GM12878 (cell line): ENCODE data around the gene YIF1A. TPM values are rescaled to one million over a fixed set of nuclear protein-coding genes. Genes with fewer than 3 reads are reported as not detected.

Experiments used
- BCLAF1 ChIP-seq: fragments of 450-650 bp; IDR thresholded peaks from 2 replicates; pipeline ENCODE4 v1.6.1; 2017; ENCODE audit warnings: antibody characterized with exemption, mild to moderate bottlenecking, moderate library complexity
- BMI1 ChIP-seq: fragments of 450-650 bp; IDR thresholded peaks from 2 replicates; pipeline ENCODE4 v1.6.1; 2016; ENCODE audit warnings: mild to moderate bottlenecking, moderate library complexity, borderline replicate concordance
- CBX3 ChIP-seq: fragments of 200-600 bp; sonication (generic); IDR thresholded peaks from 2 replicates; pipeline ENCODE4 v1.6.1; 2016; ENCODE audit warnings: low read depth, borderline replicate concordance
- CHD4 ChIP-seq: fragments of 200-600 bp; sonication (generic); IDR thresholded peaks from 2 replicates; pipeline ENCODE4 v1.6.1; 2016; ENCODE audit warnings: mild to moderate bottlenecking
- CUX1 ChIP-seq: IDR thresholded peaks from 2 replicates; pipeline ENCODE4 v1.6.1; 2012; ENCODE audit warnings: improper control_type of control experiment, low read depth, low read length; ENCODE audit not compliant: insufficient replicate concordance
- EGR1 ChIP-seq, 2 experiments: IDR thresholded peaks; 1 replicate in 1 of 2; 2 replicates in 1 of 2; pipeline ENCODE4 v1.6.1; 2011 to 2012; ENCODE audit warnings: low read depth in 2 of 2, low read length in 2 of 2, borderline replicate concordance in 1 of 2, mild to moderate bottlenecking in 1 of 2, moderate library complexity in 1 of 2
- ELK1 ChIP-seq: IDR thresholded peaks from 2 replicates; pipeline ENCODE4 v1.6.1; 2012; ENCODE audit warnings: low read depth, low read length, improper control_type of control experiment
- HSF1 ChIP-seq: fragments of 150-350 bp; IDR thresholded peaks from 2 replicates; pipeline ENCODE4 v1.6.1; 2014; ENCODE audit warnings: mild to moderate bottlenecking, low read depth, low read length
- MYC ChIP-seq: IDR thresholded peaks from 2 replicates; pipeline ENCODE4 v1.6.1; 2011; ENCODE audit warnings: mild to moderate bottlenecking, low read length, moderate library complexity, inconsistent platforms; ENCODE audit not compliant: insufficient read depth, insufficient replicate concordance, insufficient read length, severe bottlenecking
- POLR2A ChIP-seq: IDR thresholded peaks from 2 replicates; pipeline ENCODE4 v1.6.1; 2011; ENCODE audit warnings: low read depth, mild to moderate bottlenecking, low read length
- POU2F2 ChIP-seq: IDR thresholded peaks from 3 replicates; pipeline ENCODE4 v1.6.1; 2011; ENCODE audit warnings: low read depth, mild to moderate bottlenecking, low read length, borderline replicate concordance
- RAD21 ChIP-seq: IDR thresholded peaks from 2 replicates; pipeline ENCODE4 v1.6.1; 2011; ENCODE audit warnings: mild to moderate bottlenecking, low read depth, low read length, moderate library complexity; ENCODE audit not compliant: insufficient read depth
- RB1 ChIP-seq: fragments of 450-650 bp; formaldehyde crosslinking; IDR thresholded peaks from 2 replicates; pipeline ENCODE4 v1.6.1; 2017; ENCODE audit warnings: mild to moderate bottlenecking, borderline replicate concordance
- SIX5 ChIP-seq: IDR thresholded peaks from 2 replicates; pipeline ENCODE4 v1.6.1; 2011; ENCODE audit warnings: mild to moderate bottlenecking, low read depth, low read length, moderate library complexity; ENCODE audit not compliant: severe bottlenecking
- SMAD1 ChIP-seq: fragments of 450-650 bp; IDR thresholded peaks from 2 replicates; pipeline ENCODE4 v1.6.1; 2018; ENCODE audit warnings: mild to moderate bottlenecking, low read depth; ENCODE audit not compliant: partially characterized antibody
- SREBF2 ChIP-seq: IDR thresholded peaks from 2 replicates; pipeline ENCODE4 v1.6.1; 2012; ENCODE audit warnings: mild to moderate bottlenecking, low read length
- SRF ChIP-seq, 2 experiments: IDR thresholded peaks; 2 replicates each; pipeline ENCODE4 v1.6.1; 2011; ENCODE audit warnings: low read depth in 2 of 2, low read length in 2 of 2, mild to moderate bottlenecking in 1 of 2, moderate library complexity in 1 of 2
- ZZZ3 ChIP-seq: IDR thresholded peaks from 2 replicates; pipeline ENCODE4 v1.6.1; 2011; ENCODE audit warnings: low read depth; ENCODE audit not compliant: control insufficient read depth, insufficient read length
- polyA plus RNA-seq, 11 experiments: library from polyadenylated mRNA; depleted of rRNA in 4 of 11; unstranded in 6 of 11; stranded (reverse) in 5 of 11; fragments of >200 nt; fragmentation: Nextera tagmentation in 4 of 11; fragmentation: Illumina TruSeq in 1 of 11; extraction: Ambion mirVana in 4 of 11; extraction: Trizol in 1 of 11; gene quantifications; 1 replicate in 1 of 11; 2 replicates in 10 of 11; pipeline versions ENCODE4 v1.2.1 to v1.2.3, GENCODE V29; 2011 to 2016; ENCODE audit warnings: inconsistent platforms in 2 of 11, missing spikeins in 2 of 11, low read depth in 1 of 11
- total RNA-seq, 4 experiments: library from RNA; depleted of rRNA in 3 of 4; stranded (reverse); fragments of >200 nt in 3 of 4; fragmentation: Illumina TruSeq in 1 of 4; extraction: Trizol in 1 of 4; gene quantifications; 2 replicates each; pipeline versions ENCODE4 v1.2.1 to v1.2.3, GENCODE V29; 2013 to 2021

YIF1A gene
- total and polyA plus RNA-seq, 10 of the 15 experiments (the other 5 are each of a cell fraction or from before 2014, with no cell fraction given) = 6.6 to 128 (median 71.7) TPM

GRCh38 chr11:66288671-66289547, at the start of gene YIF1A (continued):
- TF ChIP-seq SMAD1 (no peak), CUX1 (no peak), POLR2A (peak; percentile 90), MYC (peak; percentile 75), ZZZ3 (no peak), EGR1 (IDR thresholded peaks at IDR 0.05; ENCODE audit: borderline replicate concordance in 1 of 2, low read depth in 2 of 2, low read length in 2 of 2) (0 out of 3 replicates have a peak, but pooled peaks of 1 of the 2 experiments have one; percentile 0), RB1 (peak; percentile 60; the same call in 1 of the 2 replicates), BMI1 (no peak), HSF1 (no peak), BCLAF1 (no peak), RAD21 (no peak), SRF (IDR thresholded peaks at IDR 0.05; ENCODE audit: low read depth in 2 of 2, low read length in 2 of 2) (peak; percentile 73 to 80), CBX3 (no peak), CHD4 (no peak), POU2F2 (peak; percentile 67; the same call in 2 of the 3 replicates), ELK1 (no peak), SREBF2 (no peak; the same call in 1 of the 2 replicates), SIX5 (peak; percentile 24)
